Tibial artery (tissue), 4 donors: Measurements from ENCODE around the gene RXRB.

Experiments
- DNase-seq, 2 donors: peaks; one replicate each; pipeline ENCODE4 v3.0.0-alpha.2; 2019
- H3K27ac ChIP-seq, 2 donors: fragments of 200-600 bp; sonication (generic) in 1 of 2; 1 replicate in 1 of 2; 2 replicates in 1 of 2; pipeline ENCODE4 v1.5.1; 2018 to 2019; ENCODE audit warnings: mild to moderate bottlenecking in 1 of 2
- H3K27me3 ChIP-seq, 2 donors: fragments of 200-600 bp; sonication (generic) in 1 of 2; one replicate each; pipeline versions ENCODE4 v1.5.1 to v1.6.0; 2016 to 2019
- H3K36me3 ChIP-seq, 3 donors: fragments of 200-600 bp; sonication (generic) in 2 of 3; one replicate each; pipeline ENCODE4 v1.5.1; 2016 to 2019; ENCODE audit warnings: mild to moderate bottlenecking in 2 of 3
- H3K4me1 ChIP-seq, 4 donors: fragments of 200-600 bp; sonication (generic) in 2 of 4; 1 replicate in 3 of 4; 2 replicates in 1 of 4; pipeline ENCODE4 v1.5.1; 2016 to 2019
- H3K4me3 ChIP-seq, 2 donors: fragments of 200-600 bp; sonication (generic) in 1 of 2; 1 replicate in 1 of 2; 2 replicates in 1 of 2; pipeline ENCODE4 v1.5.1; 2018 to 2019; ENCODE audit warnings: mild to moderate bottlenecking in 2 of 2
- H3K9me3 ChIP-seq, 3 donors: fragments of 200-600 bp; sonication (generic) in 1 of 3; one replicate each; pipeline ENCODE4 v1.5.1; 2016 to 2019
- intact Hi-C: fragments of 100-400 bp; cut with DNase I; formaldehyde crosslinking; loops from one replicate; pipeline ENCODE4 v1.15.0; 2023; ENCODE audit warnings: low total_unique reads
- TF ChIP-seq, protein P1 (sequence below), 2 experiments: fragments of 200-600 bp in 1 of 2; fragments of 450-650 bp in 1 of 2; IDR thresholded peaks; one replicate each; pipeline ENCODE4 v1.5.1; 2017 to 2019; ENCODE audit warnings: antibody characterized with exemption in 2 of 2, mild to moderate bottlenecking in 1 of 2, moderate library complexity in 1 of 2

The RXRB gene

GRCh38 chr6:33171880-33172687, 28.4 kb downstream of the RXRB start:
- Histone ChIP-seq H3K27me3 (no peaks in the 10 kb centered on the region), H3K4me1 (no peaks in the 10 kb centered on the region), H3K36me3 (no peaks in the 10 kb centered on the region), H3K4me3 (no peak overlapping the region), H3K9me3 (no peaks in the 10 kb centered on the region), H3K27ac (no peak overlapping the region)
- TF ChIP-seq, protein P1, sequence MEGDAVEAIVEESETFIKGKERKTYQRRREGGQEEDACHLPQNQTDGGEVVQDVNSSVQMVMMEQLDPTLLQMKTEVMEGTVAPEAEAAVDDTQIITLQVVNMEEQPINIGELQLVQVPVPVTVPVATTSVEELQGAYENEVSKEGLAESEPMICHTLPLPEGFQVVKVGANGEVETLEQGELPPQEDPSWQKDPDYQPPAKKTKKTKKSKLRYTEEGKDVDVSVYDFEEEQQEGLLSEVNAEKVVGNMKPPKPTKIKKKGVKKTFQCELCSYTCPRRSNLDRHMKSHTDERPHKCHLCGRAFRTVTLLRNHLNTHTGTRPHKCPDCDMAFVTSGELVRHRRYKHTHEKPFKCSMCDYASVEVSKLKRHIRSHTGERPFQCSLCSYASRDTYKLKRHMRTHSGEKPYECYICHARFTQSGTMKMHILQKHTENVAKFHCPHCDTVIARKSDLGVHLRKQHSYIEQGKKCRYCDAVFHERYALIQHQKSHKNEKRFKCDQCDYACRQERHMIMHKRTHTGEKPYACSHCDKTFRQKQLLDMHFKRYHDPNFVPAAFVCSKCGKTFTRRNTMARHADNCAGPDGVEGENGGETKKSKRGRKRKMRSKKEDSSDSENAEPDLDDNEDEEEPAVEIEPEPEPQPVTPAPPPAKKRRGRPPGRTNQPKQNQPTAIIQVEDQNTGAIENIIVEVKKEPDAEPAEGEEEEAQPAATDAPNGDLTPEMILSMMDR (IDR thresholded peaks at IDR 0.05), result no peak
- DNase-seq, result no peak
- intact Hi-C loops, result no loop called here

GRCh38 chr6:33171016-33171879, 29.2 kb downstream of the RXRB start:
- H3K4me1 ChIP-seq, result no peaks in the 10 kb centered on the region
- H3K4me3 ChIP-seq, result no peak overlapping the region
- H3K9me3 ChIP-seq, result no peaks in the 10 kb centered on the region
- intact Hi-C loops, result no loop called here
- TF ChIP-seq, protein P1 (IDR thresholded peaks at IDR 0.05), result no peak
- H3K27me3 ChIP-seq, result no peaks in the 10 kb centered on the region
- DNase-seq, result no peak
- no peak overlapping the region for H3K27ac ChIP-seq
- H3K36me3 ChIP-seq, result no peaks in the 10 kb centered on the region

GRCh38 chr6:33170176-33171015, 30.1 kb downstream of the RXRB start:
- Histone ChIP-seq H3K9me3 (no peaks in the 10 kb centered on the region), H3K36me3 (no peaks in the 10 kb centered on the region), H3K27me3 (no peaks in the 10 kb centered on the region), H3K4me1 (no peaks in the 10 kb centered on the region), H3K27ac (no peak overlapping the region), H3K4me3 (no peak overlapping the region)
- TF ChIP-seq, protein P1 (IDR thresholded peaks at IDR 0.05), result no peak
- intact Hi-C loops, result no loop called here
- no peak for DNase-seq

DNA sequence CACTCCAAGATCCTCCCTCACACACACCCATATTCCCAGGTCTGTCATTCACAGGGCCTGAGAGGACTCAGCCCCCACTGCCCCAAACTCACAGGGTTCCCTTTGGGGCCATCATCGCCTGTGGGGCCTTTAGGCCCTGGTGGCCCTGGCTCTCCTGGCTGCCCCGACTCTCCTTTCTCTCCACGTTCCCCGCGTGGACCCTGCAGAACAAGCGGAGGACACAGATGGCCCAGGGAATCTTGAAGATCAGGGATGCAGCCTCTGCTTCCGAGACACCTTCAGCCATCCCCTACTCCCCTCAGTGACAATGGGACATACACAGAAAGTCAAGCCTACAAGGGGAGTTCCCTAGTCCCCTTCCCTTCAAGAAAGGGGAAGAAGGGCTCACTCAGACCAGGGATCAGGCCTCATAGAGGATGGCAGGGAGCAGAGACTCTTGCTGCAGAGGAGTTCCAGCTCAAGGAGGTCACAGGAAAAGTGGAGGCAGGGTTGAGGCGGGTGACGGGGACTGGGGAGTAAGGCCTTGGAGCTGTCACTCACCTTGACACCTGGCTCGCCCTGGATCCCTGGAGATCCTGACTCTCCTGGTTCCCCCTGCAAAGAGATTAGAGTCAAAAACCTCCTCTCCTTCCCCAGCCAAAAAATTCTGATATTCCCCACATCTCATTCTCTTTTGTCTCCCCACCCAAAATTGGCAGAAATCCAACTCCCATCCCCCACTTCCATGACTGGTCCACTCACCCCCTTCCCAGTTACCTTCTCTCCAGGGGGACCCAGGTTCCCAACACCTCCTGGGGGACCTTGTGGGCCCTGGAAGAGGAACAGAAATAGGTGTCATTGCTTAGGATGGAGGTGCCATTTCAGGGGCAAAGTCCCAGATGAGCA, 30.9 kb downstream of the RXRB start:
- DNase-seq, result no peak

More for the DNA sequence above, 30.9 kb downstream of the RXRB start:
- TF ChIP-seq, protein P1 (IDR thresholded peaks at IDR 0.05), result no peak
- Histone ChIP-seq H3K36me3 (no peaks in the 10 kb centered on the region), H3K4me3 (no peak overlapping the region), H3K27me3 (no peaks in the 10 kb centered on the region), H3K4me1 (no peaks in the 10 kb centered on the region), H3K27ac (no peak overlapping the region), H3K9me3 (no peaks in the 10 kb centered on the region)
- intact Hi-C loops, result no loop called here
